Breast epithelium (tissue), 3 donors: Measurements from ENCODE around the gene P2RX1.

Experiments used
- CTCF ChIP-seq, 3 donors: fragments of 450-650 bp; IDR thresholded peaks; one replicate each; pipeline ENCODE4 v1.5.1; 2016 to 2017; ENCODE audit warnings: antibody characterized with exemption in 3 of 3, mild to moderate bottlenecking in 3 of 3, moderate library complexity in 3 of 3
- POLR2A ChIP-seq: fragments of 450-650 bp; IDR thresholded peaks from one replicate; pipeline ENCODE4 v1.6.1; 2016; ENCODE audit warnings: antibody characterized with exemption, mild to moderate bottlenecking, moderate library complexity
- POLR2AphosphoS5 ChIP-seq, 3 donors: sonication (generic); formaldehyde crosslinking; IDR thresholded peaks; one replicate each; pipeline ENCODE4 v1.6.1; 2017; ENCODE audit warnings: antibody characterized with exemption in 3 of 3

GRCh38 chr17:3897731-3898130, 18.5 kb downstream of the P2RX1 start:
- TF ChIP-seq POLR2A = no peak
- no peak for TF ChIP-seq CTCF (IDR thresholded peaks at IDR 0.05)
- no peak for TF ChIP-seq POLR2AphosphoS5 (IDR thresholded peaks at IDR 0.05)
